ENCODE results near the gene MAP4.

- no peak for TF ChIP-seq CTCF (CRISPR knock-in tag; IDR thresholded peaks at IDR 0.05)
- no peak for TF ChIP-seq GABPB1 (CRISPR knock-in tag; IDR thresholded peaks at IDR 0.05)
- TF ChIP-seq ZNF3 (CRISPR knock-in tag; IDR thresholded peaks at IDR 0.05), result no peak
- TF ChIP-seq PAWR (CRISPR knock-in tag; IDR thresholded peaks at IDR 0.05; ENCODE audit: borderline replicate concordance), result no peak
- TF ChIP-seq ZNF253 (CRISPR knock-in tag; IDR thresholded peaks at IDR 0.05; ENCODE audit: borderline replicate concordance), result no peak
- no peak for TF ChIP-seq U2AF2 (IDR thresholded peaks at IDR 0.05; ENCODE audit: low read depth, low read length)
- TF ChIP-seq BCLAF1 (IDR thresholded peaks at IDR 0.05), result no peak
- no peak for TF ChIP-seq FIP1L1 (IDR thresholded peaks at IDR 0.05; ENCODE audit: borderline replicate concordance, insufficient read depth, low read depth, low read length)
- TF ChIP-seq MXI1 (IDR thresholded peaks at IDR 0.05; ENCODE audit: borderline replicate concordance, low read depth, low read length), result no peak
These were observed 146.1 kb downstream of the MAP4 start for GRCh38 chr3:47870156-47870555.
